RWPE1 (cell line): Measurements from ENCODE around the gene MPV17L.

ENCODE experiments used
- CTCF ChIA-PET: fragments of 350-600 bp; sonication (Branson Sonifier 250); formaldehyde crosslinking; extraction: SDS; loops from one replicate; lab custom pipeline; 2021; lab: Yijun Ruan, JAX
- POLR2A ChIA-PET: fragments of 400-600 bp; formaldehyde crosslinking; extraction: SDS; loops from one replicate; lab custom pipeline; 2020; ENCODE audit warnings: antibody characterized with exemption; ENCODE audit not compliant: low non-redundant PET; lab: Yijun Ruan, JAX
- DNase-seq: peaks from one replicate; pipeline ENCODE4 v3.0.0; 2012; ENCODE audit warnings: low spot score
- H3K27ac ChIP-seq: fragments of 450-650 bp; 2 replicates; pipeline ENCODE4 v1.5.1; 2017
- TF ChIP-seq, protein P1 (sequence below): fragments of 450-650 bp; conservative IDR thresholded peaks from 2 replicates; pipeline ENCODE4 v1.5.1; 2017; ENCODE audit warnings: low read depth, mild to moderate bottlenecking

Gene MPV17L

DNA sequence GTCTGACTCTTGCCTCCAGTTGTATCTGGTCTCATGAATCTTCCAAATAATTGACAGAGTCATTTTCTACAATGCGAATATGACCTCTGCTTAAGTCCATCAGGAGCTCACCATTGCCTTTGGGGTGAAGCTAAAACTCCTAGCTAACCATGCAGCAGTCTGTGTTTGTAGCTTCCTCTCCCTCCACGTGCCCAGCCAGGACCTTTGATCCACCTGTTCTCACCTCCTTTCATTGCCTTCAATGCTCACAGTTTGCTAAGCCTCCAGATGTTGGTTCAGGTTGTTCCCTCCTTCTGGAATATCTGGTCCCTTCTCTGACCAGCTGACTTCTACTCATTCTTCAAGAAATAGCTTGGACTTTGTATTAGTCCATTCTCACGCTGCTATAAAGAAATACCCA is 61.8 kb downstream of the MPV17L start:
- ChIA-PET POLR2A (no interaction called here), CTCF (interaction anchor here (0.6 kb wide), 1 partner anchor 47 kb away, joined by 6 read pairs; no protein-coding TSS in a partner anchor)
- no peak overlapping the region for H3K27ac ChIP-seq
- TF ChIP-seq, protein P1, sequence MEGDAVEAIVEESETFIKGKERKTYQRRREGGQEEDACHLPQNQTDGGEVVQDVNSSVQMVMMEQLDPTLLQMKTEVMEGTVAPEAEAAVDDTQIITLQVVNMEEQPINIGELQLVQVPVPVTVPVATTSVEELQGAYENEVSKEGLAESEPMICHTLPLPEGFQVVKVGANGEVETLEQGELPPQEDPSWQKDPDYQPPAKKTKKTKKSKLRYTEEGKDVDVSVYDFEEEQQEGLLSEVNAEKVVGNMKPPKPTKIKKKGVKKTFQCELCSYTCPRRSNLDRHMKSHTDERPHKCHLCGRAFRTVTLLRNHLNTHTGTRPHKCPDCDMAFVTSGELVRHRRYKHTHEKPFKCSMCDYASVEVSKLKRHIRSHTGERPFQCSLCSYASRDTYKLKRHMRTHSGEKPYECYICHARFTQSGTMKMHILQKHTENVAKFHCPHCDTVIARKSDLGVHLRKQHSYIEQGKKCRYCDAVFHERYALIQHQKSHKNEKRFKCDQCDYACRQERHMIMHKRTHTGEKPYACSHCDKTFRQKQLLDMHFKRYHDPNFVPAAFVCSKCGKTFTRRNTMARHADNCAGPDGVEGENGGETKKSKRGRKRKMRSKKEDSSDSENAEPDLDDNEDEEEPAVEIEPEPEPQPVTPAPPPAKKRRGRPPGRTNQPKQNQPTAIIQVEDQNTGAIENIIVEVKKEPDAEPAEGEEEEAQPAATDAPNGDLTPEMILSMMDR: no peak
- DNase-seq: no peak

DNA sequence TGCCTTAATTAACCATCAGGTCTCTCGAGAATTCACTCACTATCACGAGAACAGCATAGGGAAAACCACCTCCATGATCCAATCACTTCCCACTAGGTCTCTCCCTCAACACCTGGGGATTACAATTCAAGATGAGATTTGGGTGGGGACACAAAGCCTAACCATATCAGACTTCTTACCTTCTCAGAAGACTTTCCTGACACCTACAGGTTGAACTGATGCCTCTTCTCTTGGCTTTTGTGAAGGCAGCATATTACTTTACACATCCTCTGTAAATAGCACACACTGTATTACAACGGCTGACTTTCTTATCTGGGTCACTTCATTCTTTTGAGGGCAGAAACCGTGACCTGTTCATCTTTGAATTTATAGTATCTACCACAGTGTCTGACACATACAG is 62.4 kb downstream of the MPV17L start:
- ChIA-PET CTCF (interaction anchor here (0.6 kb wide), 1 partner anchor 47 kb away, joined by 6 read pairs; no protein-coding TSS in a partner anchor), POLR2A (no interaction called here)

DNA sequence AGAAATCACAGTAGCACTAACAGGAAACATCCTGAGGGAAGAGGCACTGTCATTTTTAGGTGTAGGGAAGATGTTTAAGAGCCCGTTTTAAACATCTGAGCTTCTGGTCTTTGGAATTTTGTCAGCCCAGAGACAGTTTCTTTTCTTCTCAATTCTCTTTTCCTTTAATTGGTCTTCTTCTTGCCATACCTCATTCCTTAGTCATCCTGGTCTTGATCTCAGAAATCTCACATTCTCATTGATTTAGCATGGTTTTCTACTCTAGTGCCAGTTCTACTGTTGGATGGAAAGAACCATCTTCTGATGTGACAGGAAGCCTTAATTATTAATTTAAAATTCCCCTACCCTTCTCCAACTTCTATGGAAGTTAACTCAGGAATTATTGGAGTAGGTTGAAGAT is 64.2 kb downstream of the MPV17L start:
- TF ChIP-seq, protein P1: no peak
- no peak overlapping the region for H3K27ac ChIP-seq
- ChIA-PET CTCF (interaction anchor here (0.5 kb wide), 1 partner anchor 10 kb away, joined by 3 read pairs; no protein-coding TSS in a partner anchor), POLR2A (no interaction called here)
- DNase-seq: no peak

More for the DNA sequence above, 62.4 kb downstream of the MPV17L start:
- DNase-seq: no peak
- H3K27ac ChIP-seq: no peak overlapping the region
- TF ChIP-seq, protein P1: no peak

DNA sequence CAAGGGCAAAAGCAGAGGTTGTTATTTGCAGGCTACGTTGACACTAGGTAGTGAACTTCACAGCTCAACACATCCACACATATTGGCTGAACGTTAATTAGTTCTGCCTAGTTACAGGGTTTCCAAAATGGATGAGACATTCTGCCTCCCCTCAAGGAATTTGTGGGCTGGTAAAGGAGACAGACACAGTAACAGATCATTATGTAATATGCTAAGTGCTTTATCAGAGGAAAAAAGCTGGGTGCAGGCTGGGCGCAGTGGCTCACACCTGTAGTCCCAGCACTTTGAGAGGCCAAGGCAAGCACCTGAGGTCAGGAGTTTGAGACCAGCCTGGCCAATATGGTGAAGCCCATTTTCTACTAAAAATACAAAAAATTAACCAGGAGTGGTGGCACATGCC is 65.0 kb downstream of the MPV17L start:
- POLR2A ChIA-PET: no interaction called here
- no peak overlapping the region for H3K27ac ChIP-seq
- CTCF ChIA-PET: interaction anchor here (0.5 to 0.7 kb wide), 2 partner anchors 10 to 21 kb away, joined by 3 to 5 read pairs; no protein-coding TSS in a partner anchor
- TF ChIP-seq, protein P1: no peak
- DNase-seq: no peak

DNA sequence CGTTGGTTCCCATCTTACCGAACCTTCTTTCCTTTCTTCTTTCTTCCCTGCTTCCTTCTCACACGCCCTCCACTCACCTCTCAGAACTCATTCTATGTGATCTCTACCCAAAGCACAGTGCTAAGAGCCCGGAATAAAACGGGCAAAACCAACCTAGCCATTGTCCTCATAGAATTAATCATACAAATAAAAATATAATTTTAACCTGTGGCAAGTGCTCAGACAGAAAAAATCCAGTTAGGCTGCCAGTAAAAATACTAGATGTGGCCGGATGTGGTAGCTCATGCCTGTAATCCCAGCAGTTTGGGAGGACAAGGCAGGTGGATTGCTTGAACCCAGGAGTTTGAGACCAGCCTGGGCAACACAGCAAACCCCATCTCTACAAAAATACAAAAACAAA is 65.8 kb downstream of the MPV17L start:
- H3K27ac ChIP-seq: no peak overlapping the region
- POLR2A ChIA-PET: no interaction called here
- CTCF ChIA-PET: no interaction called here
- DNase-seq: no peak
- TF ChIP-seq, protein P1: no peak
